Amniotic stem cell (primary cell): ENCODE data around the gene YIPF5.

Experiments
- DNase-seq: peaks from one replicate; lab custom pipeline; 2025; lab: John Stamatoyannopoulos, UW

Gene YIPF5

DNA sequence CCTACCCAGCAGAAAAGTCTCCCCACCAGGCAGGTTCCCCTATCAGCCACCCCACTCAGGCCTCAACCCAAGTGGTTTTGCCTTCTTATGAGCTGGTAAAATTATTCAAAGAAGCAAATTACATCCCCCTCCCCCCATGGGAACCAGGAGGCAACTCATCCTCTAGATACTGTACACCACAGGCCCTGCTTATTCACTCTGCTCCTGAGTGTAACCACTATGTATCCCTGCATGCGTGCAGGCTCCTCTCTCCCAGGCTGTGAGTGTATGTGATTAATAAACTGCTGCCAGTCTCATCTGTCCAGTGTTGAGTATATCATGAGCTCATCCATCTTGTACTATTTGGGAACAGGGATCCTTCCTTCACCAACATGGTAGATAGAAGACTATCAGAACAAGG lies 8.8 kb upstream of the YIPF5 start:
- no peak for DNase-seq

DNA sequence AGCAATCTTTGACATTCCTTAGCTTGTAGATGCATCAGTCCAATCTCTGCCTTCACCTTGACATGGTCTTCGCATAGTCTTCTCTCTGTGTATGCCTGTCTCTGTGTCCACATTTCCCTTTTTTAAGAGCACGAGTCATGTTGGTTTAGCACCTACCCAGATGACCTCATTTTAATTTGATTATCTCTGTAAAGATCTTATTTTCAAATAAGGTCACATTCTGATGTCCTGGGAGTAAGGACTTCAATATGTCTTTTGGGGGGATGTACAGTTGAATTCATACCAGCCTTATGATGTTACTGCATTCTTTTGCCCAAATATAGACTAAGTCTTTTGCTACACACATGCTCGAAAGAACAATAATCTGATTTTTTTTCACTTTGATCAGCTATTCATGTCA lies 7.1 kb upstream of the YIPF5 start:
- DNase-seq = no peak

- no peak for DNase-seq
These were observed 3.3 kb upstream of the YIPF5 start for GRCh38 chr5:144173766-144174165.

DNA sequence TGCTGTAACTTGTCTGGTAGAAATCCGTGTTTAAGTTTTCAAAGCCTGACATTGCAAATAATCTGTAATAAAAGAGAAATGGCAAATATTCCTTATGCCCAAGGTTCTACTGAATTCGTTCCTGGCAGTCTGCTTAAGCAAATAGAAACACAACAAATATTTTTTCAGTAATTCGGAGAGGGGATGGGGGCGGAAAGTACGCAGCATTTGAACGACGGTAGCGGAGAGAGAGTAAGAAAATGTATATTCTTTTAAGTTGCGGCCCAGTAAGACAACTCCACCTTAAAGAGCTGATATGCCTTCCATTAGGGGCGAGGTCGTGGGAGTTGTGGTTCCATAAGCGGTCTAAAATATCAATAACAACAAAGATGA lies 569 bp downstream of the YIPF5 start:
- no peak for DNase-seq

- no peak for DNase-seq
These were observed 2.5 kb downstream of the YIPF5 start for GRCh38 chr5:144167998-144168397.

DNA sequence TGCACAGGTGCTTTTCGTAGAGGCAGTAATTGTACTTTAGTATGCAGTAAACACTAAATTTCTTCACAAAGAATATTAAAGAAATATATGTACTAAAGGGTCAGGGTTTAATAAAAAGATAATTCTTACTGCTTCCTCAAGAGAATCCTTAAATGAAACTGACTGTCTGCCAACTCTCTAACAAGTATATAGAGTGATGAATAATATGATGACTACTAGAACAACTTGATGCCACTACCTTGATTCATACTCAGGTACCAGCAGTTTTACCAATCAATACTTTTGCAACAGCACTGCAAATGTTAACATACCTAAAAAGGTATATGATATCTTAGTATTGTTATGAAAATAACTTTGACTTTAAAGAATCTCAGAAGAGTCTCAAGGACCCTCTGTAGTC lies 3.8 kb downstream of the YIPF5 start:
- DNase-seq = no peak

GRCh38 chr5:144162686-144163085 lies 7.8 kb downstream of the YIPF5 start:
- DNase-seq = no peak

DNA sequence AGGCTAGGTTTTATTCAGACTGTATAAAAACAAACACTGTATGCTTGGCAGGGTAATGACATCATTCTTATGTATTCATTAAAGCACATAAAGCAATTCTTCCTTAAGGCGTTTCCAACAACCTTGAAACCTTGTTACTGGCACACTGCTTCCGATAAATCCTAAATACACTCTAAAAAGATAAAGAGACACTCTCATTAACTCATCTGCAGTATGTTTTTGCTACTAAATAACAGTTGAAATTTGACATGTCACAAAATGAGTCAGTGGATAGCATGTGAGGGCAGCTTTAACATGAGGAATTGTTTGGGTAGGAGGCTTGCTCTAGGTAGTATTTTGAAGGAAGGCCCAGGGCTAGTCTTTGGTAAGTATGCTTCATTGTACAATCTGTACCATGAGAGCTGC lies 13.7 kb downstream of the YIPF5 start:
- no peak for DNase-seq

- DNase-seq = no peak
These were observed 19.4 kb downstream of the YIPF5 start for GRCh38 chr5:144151026-144151425.

GRCh38 chr5:144144956-144145751 lies 25.3 kb downstream of the YIPF5 start:
- no peak for DNase-seq

DNA sequence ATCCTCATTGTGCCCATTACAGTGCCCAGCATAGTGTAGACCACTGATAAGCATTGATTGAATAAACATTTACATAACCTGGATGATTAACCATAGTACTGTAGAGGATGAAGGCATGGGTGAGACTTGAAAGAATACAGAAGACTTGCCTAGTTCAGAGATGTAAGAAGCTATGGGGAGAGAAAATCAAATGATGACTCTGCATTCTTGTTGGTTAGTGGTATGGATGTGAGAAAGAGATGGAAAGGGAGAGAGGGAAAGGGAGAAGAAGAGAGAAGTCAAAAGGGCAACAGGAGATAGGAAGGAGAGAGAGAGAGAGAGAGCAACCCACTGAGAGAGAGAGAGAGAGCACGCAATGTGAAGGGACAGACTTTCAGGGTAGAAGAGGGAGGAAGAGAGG lies 26.8 kb downstream of the YIPF5 start:
- no peak for DNase-seq

DNA sequence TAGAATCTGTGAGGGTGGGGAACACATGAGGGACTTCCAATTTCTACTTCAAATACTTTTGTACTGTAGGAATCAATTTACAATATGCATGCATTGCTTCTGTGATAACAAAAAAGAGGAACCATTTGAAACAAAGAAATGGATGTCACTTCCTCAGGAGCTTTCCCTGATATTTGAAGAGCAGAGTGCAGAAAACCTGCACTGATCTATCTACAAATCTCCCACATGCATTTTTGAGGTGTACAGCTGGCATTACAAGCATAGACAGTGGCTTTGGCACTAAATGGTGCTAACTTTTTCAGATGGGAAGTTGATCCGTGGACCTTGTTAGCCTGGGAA lies 27.7 kb downstream of the YIPF5 start:
- DNase-seq = no peak

GRCh38 chr5:144142139-144142823 lies 28.2 kb downstream of the YIPF5 start:
- DNase-seq = peak; percentile 30

DNA sequence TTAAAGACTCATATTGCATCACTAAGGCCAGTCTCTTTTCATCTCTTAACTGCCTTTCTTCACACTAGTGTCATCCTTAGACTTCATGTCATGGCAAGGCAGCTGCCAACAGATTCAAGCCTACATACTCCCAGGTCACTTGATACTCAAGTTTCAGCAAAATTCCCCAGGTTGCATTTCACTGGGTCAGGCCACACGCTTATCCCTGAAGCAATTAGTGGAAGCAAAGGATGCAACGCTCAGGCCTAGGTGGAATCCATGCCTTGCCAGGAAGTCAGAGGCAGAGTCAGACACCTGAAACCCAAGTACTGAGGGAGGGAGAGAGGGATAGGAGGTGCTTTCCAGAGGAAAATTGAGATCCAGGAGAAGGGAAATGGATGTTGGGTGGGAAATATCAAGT lies 28.9 kb downstream of the YIPF5 start:
- DNase-seq = no peak

GRCh38 chr5:144139586-144139985 lies 30.9 kb downstream of the YIPF5 start:
- DNase-seq = no peak

DNA sequence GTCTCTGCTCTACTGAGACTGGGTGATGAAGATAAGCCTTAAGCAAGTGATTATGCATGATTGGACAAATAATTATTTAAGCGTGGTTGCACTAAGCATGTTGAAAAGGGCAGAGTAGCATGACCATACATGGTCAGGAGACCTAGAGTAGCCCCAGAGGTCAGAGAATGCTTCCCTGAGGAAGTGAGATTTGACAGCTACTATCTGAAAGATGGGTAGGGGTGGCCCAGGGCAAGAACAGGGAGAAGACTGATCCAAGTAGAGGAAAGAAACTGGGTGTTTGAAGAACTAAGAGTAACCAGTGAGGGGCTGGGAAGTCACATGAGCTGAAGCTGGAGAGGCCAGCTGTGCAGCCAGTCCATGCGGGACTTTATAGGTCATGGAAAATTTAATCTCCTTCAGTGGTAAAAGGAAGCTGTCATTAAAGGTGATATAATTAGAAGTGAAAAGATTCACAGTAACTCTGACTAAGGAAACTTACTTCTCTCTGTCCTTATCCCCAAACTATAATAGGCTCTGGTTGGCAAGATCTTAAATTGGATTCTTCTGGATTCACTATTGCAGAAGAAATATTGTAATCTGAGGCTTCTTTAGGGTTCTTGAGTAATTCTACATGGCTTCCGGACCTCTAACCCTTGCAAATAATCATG lies 35.2 kb downstream of the YIPF5 start:
- no peak for DNase-seq

DNA sequence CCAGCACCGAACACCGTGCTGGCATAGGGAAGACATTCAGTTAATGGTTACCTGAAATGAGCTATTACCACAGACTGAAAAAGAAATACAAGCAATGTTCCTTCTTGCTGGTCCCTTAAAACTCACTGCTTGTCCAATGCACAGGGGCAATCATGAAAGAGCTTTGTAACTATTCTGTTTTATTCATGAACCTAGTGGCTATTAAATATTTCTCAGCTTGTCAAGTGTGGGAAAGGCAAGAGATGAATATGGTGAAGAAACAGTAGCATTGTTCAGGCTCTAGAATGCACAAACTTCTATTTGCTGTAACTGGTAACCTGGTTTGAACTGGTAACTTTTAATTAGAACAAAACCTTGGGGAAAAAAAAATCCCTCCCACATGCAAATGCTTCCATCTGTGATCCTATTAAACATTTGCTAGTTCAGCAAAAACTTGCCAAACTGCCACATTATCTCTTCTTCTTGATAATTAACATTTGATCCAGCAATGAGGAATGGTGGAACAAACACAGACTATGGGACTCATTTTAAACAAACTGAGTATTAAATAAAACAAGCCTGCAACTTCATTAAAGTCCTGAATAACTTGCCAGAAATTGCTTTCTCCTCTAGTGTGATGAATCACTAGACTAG lies 36.1 kb downstream of the YIPF5 start:
- no peak for DNase-seq

- no peak for DNase-seq
These were observed 37.3 kb downstream of the YIPF5 start for GRCh38 chr5:144133050-144133633.

DNA sequence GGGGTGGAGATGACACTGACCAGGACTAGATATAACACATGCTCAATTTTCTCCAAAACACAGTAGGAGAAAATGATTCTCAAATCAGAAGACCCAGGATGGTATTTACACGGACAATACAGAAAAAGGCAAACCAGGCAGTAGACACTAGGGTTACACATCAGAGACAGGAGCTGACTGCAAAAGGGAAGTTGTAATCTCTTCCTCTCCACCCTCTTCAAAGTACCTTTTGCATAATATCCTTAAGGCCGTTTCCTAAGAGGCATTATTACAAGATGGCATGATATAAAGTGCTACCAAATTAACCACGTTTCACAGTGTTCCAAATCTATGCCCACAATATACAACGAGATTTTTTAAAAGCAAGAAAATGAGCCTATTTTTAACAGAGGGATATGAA lies 39.2 kb downstream of the YIPF5 start:
- no peak for DNase-seq

DNA sequence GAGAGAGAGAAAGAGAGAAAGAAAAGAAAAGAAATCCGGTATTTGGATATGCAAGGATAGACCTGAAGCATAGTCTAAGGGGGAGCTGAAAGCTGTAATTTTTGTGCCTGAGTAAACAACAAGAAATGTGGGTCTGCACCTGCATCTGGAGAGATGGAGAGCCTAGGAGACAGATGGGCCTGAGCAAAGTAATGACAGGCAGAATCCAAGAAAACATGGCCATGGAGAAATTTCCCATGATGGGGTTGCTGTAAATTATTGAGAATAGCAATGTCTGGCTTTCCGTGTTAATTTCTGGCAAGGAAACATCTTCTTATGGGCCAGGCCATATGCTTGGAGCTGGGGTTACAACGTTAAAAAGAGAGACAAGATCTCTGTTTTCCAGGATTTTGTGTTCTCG lies 40.2 kb downstream of the YIPF5 start:
- DNase-seq = no peak

DNA sequence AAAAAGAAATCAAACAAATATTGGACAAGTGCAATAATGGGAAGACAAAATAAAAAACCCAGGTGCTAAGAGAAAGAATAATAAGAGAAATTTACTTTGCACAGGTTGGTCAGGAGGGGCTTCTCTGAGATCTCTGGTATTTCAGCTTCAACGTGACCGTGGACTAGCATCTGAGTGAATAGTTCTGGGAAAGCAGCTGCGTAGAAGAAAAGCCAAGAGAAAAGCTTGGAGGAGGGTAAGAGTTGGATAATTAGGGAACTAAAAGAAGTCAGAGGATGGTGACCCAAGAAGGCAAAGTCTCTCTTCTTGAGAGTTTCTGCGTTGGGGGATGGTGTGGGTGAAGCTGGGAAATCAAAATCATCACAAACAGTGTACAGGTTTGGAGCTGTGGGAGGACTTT lies 41.6 kb downstream of the YIPF5 start:
- DNase-seq = no peak

DNA sequence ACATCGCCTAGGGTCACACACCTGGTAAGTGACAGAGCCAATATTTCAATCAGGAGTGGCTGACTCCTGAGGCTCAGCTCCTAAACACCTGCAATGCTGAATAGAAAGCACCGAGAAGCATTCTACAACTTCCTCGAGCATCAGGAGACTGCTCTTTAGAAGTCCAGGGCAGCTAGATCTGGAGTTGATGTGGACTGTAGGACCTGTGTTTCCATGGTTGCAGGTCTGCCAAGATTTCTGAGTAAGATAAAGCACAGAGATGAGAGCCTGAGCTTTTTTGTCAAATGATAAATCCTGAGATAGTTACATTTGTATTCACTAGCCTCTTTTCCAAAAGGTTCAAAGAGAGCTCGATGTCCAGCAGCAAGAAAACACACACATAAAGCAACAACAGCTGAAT lies 43.8 kb downstream of the YIPF5 start:
- no peak for DNase-seq
